ENCODE results near the gene LRMDA. TPM values are rescaled to one million over a fixed set of nuclear protein-coding genes. Genes with fewer than 3 reads are reported as not detected.

Gene LRMDA
- total and polyA plus RNA-seq, 12 donors: 30.7 to 132 (median 78.1) TPM

DNA sequence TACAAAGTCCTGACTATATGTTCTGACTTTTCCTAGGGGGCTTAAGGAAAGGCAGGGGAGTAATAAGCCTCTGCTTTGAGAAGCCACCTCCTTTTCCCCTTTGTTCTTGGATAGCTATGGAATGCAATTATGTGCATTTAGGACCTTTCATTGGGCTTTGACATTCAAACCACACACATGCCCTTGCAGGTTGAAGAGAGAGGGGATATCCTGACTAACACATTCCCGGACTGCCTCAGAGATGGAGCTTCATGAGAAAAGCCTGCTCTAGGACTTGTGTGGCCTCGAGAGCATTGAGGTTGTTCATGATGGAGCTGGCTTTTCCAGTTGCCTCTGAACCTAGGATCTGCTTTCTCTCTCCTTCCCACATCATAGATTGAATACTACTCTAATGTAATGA, 694.5 kb downstream of the LRMDA start:
- Histone ChIP-seq H3K27ac (no peak overlapping the region), H3K4me3 (no peak overlapping the region), H3K27me3 (no peaks in the 10 kb centered on the region), H3K36me3 (replicated peaks in 1 of 2) (no peaks in the 10 kb centered on the region), H3K9me3 (replicated peaks in 1 of 3) (no peaks in the 10 kb centered on the region), H3K4me1 (replicated peaks in 1 of 2) (no peaks in the 10 kb centered on the region)
- TF ChIP-seq, protein P1, sequence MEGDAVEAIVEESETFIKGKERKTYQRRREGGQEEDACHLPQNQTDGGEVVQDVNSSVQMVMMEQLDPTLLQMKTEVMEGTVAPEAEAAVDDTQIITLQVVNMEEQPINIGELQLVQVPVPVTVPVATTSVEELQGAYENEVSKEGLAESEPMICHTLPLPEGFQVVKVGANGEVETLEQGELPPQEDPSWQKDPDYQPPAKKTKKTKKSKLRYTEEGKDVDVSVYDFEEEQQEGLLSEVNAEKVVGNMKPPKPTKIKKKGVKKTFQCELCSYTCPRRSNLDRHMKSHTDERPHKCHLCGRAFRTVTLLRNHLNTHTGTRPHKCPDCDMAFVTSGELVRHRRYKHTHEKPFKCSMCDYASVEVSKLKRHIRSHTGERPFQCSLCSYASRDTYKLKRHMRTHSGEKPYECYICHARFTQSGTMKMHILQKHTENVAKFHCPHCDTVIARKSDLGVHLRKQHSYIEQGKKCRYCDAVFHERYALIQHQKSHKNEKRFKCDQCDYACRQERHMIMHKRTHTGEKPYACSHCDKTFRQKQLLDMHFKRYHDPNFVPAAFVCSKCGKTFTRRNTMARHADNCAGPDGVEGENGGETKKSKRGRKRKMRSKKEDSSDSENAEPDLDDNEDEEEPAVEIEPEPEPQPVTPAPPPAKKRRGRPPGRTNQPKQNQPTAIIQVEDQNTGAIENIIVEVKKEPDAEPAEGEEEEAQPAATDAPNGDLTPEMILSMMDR (IDR thresholded peaks at IDR 0.05): no peak
- TF ChIP-seq POLR2A (IDR thresholded peaks at IDR 0.05): no peak
- intact Hi-C loops (cut with DNase I): no loop called here
- DNase-seq: no peak
- WGBS, 4 donors: 94 to 100% (median 95%) methylated on average over 2 of the region's 2 CpGs

GRCh38 chr10:76126607-76127527, 695.4 kb downstream of the LRMDA start:
- no peaks in the 10 kb centered on the region for H3K36me3 ChIP-seq (replicated peaks in 1 of 2)
- DNase-seq: no peak
- WGBS, 4 donors: 96 to 100% (median 97%) methylated on average over 5 of the region's 5 CpGs
- no peaks in the 10 kb centered on the region for H3K4me1 ChIP-seq (replicated peaks in 1 of 2)
- intact Hi-C loops (cut with DNase I): no loop called here
- no peak for TF ChIP-seq POLR2A (IDR thresholded peaks at IDR 0.05)
- TF ChIP-seq, protein P1 (IDR thresholded peaks at IDR 0.05): no peak
- H3K9me3 ChIP-seq (replicated peaks in 1 of 3): no peaks in the 10 kb centered on the region
- H3K27ac ChIP-seq: no peak overlapping the region
- no peak overlapping the region for H3K4me3 ChIP-seq
- no peaks in the 10 kb centered on the region for H3K27me3 ChIP-seq

DNA sequence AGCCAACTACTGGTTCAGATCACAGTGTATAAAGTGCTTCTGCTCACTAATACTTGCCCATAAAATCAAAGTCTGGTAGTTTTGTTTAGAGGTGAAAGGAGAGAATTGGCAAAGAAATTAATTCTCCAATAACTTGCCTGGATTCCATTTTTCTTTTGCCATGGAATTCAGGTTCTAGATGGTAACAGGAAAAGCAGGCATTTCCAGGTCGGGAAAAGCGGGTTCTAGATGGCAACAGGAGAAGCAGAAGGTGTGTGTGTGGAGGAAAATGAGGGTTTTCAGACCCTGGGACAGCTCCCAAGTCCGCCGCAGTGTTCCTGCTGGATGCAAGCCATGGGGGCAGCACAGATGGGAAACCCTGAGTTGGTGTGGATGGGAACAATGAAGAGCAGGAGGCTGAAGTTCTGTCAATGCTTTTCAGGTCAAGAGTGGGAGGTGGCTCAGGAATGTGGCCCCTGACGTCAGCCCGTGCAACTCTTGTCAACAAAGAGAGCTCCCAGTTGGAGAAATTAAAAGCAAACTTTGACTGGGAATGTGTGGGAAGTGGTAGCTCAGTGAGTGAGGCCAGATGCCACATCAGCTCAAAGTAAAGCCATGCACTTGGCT, 696.7 kb downstream of the LRMDA start:
- intact Hi-C loops (cut with DNase I): no loop called here
- Histone ChIP-seq H3K4me1 (replicated peaks in 1 of 2) (no peaks in the 10 kb centered on the region), H3K27me3 (no peaks in the 10 kb centered on the region), H3K36me3 (replicated peaks in 1 of 2) (no peaks in the 10 kb centered on the region), H3K27ac (no peak overlapping the region), H3K4me3 (no peak overlapping the region), H3K9me3 (replicated peaks in 1 of 3) (no peaks in the 10 kb centered on the region)
- WGBS, 4 donors: 80 to 98% (median 89%) methylated on average over 3 to 6 of the region's 6 CpGs
- TF ChIP-seq, protein P1 (IDR thresholded peaks at IDR 0.05): no peak
- DNase-seq: no peak

- intact Hi-C loops (cut with DNase I): no loop called here
- TF ChIP-seq POLR2A (IDR thresholded peaks at IDR 0.05): no peak
- TF ChIP-seq, protein P1 (IDR thresholded peaks at IDR 0.05): no peak
- Histone ChIP-seq H3K4me3 (no peak overlapping the region), H3K36me3 (replicated peaks in 1 of 2) (no peaks in the 10 kb centered on the region), H3K4me1 (replicated peaks in 1 of 2) (no peaks in the 10 kb centered on the region), H3K27ac (no peak overlapping the region), H3K9me3 (replicated peaks in 1 of 3) (no peaks in the 10 kb centered on the region), H3K27me3 (no peaks in the 10 kb centered on the region)
- no peak for DNase-seq
- 84 to 97% (median 95%) methylated on average over 2 of the region's 2 CpGs for WGBS, 4 donors
These were observed 697.8 kb downstream of the LRMDA start for GRCh38 chr10:76129213-76129612.

All from adrenal gland (tissue), 12 donors.